Measurements from ENCODE around the gene CARD9.

GRCh38 chr9:136361754-136362449, 11.6 kb downstream of the CARD9 start:
- peak in 1 of 3 experiments; percentile 10; a peak in 1 of 4 replicates for TF ChIP-seq CTCF (IDR thresholded peaks at IDR 0.05; ENCODE audit: control extremely low read depth in 1 of 3, insufficient read depth in 1 of 3, low read depth in 1 of 3, low read length in 3 of 3)
- no peak for TF ChIP-seq NANOG (IDR thresholded peaks at IDR 0.05; ENCODE audit: insufficient read depth, low read depth, low read length, poor library complexity, severe bottlenecking)
- TF ChIP-seq POLR2AphosphoS5 (IDR thresholded peaks at IDR 0.05; ENCODE audit: low read depth, low read length), result no peak
- TF ChIP-seq TAF1 (IDR thresholded peaks at IDR 0.05; ENCODE audit: low read depth, low read length), result no peak
- TF ChIP-seq POLR2A (IDR thresholded peaks at IDR 0.05; ENCODE audit: control extremely low read depth in 1 of 2, low read depth in 2 of 2, low read length in 2 of 2), result no peak
- no peak for TF ChIP-seq HDAC2 (IDR thresholded peaks at IDR 0.05; ENCODE audit: borderline replicate concordance in 1 of 2, low read depth in 2 of 2, low read length in 2 of 2)
- TF ChIP-seq EZH2 (IDR thresholded peaks at IDR 0.05; ENCODE audit: low read depth, low read length, severe bottlenecking), result no peak
- no peak for TF ChIP-seq CHD2 (IDR thresholded peaks at IDR 0.05; ENCODE audit: low read length)
- no peak for TF ChIP-seq ATF2 (IDR thresholded peaks at IDR 0.05; ENCODE audit: low read length)
- no peak for TF ChIP-seq ZNF274 (IDR thresholded peaks at IDR 0.05; ENCODE audit: borderline replicate concordance, extremely low read depth, low read length)
- TF ChIP-seq EP300 (IDR thresholded peaks at IDR 0.05; ENCODE audit: borderline replicate concordance in 1 of 2, low read depth in 2 of 2, low read length in 2 of 2), result no peak
- TF ChIP-seq SAP30 (IDR thresholded peaks at IDR 0.05; ENCODE audit: insufficient read depth, insufficient replicate concordance, low read length), result no peak
